ENCODE results near the gene LBHD2.

DNA sequence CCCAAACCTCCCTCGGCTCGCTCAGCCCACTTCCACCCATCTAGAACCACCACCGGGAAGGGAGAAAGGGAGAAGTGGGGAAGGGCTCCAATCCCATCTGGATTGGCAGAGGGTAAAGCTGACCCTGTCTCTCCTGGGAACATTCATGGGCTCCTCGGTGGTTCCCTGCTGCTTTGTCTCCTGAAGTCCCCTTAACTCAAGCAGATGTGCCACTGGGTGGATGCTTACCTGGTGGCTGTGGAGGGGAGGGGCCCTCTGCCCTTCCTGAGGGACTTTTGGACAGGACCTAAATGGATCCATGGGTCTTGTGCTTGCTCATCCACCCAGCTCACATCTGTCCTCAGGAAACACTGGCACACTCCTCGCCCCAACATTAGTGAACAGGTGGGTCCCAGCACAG, 24.5 kb upstream of the LBHD2 start:
- TF ChIP-seq, protein P1, sequence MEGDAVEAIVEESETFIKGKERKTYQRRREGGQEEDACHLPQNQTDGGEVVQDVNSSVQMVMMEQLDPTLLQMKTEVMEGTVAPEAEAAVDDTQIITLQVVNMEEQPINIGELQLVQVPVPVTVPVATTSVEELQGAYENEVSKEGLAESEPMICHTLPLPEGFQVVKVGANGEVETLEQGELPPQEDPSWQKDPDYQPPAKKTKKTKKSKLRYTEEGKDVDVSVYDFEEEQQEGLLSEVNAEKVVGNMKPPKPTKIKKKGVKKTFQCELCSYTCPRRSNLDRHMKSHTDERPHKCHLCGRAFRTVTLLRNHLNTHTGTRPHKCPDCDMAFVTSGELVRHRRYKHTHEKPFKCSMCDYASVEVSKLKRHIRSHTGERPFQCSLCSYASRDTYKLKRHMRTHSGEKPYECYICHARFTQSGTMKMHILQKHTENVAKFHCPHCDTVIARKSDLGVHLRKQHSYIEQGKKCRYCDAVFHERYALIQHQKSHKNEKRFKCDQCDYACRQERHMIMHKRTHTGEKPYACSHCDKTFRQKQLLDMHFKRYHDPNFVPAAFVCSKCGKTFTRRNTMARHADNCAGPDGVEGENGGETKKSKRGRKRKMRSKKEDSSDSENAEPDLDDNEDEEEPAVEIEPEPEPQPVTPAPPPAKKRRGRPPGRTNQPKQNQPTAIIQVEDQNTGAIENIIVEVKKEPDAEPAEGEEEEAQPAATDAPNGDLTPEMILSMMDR (IDR thresholded peaks at IDR 0.05): no peak
- TF ChIP-seq POLR2AphosphoS5 (IDR thresholded peaks at IDR 0.05; ENCODE audit: low read depth, low read length): no peak
- TF ChIP-seq SIN3A (IDR thresholded peaks at IDR 0.05; ENCODE audit: borderline replicate concordance, insufficient read depth, low read depth, low read length): no peak

Data from Panc1 (cell line).